GM10248 (cell line): ENCODE measurements around the gene CCR7.

Source experiments
- CTCF ChIA-PET: fragments of 300-600 bp; sonication (Branson Sonifier 250); formaldehyde crosslinking; extraction: SDS; loops from one replicate; lab custom pipeline; 2021; ENCODE audit warnings: antibody characterized with exemption; lab: Yijun Ruan, JAX
- POLR2A ChIA-PET: fragments of 350-650 bp; sonication (Branson Sonifier 250); formaldehyde crosslinking; extraction: SDS; loops from one replicate; lab custom pipeline; 2020; ENCODE audit warnings: antibody characterized with exemption; lab: Yijun Ruan, JAX
- DNase-seq: peaks from one replicate; pipeline ENCODE4 v3.0.0; 2012; ENCODE audit errors: extremely low spot score
- CTCF ChIP-seq: IDR thresholded peaks from 2 replicates; pipeline ENCODE4 v1.5.1; 2012; ENCODE audit warnings: mild to moderate bottlenecking, low read depth; ENCODE audit errors: extremely low read depth, missing control alignments, control extremely low read depth

CCR7 gene

GRCh38 chr17:40551879-40552768 is 13.1 kb downstream of the CCR7 start:
- CTCF ChIA-PET, result interaction anchor here (1.1 to 24.3 kb wide), 3 partner anchors 8 to 14 kb away, joined by 4 to 356 read pairs (median 17); no protein-coding TSS in a partner anchor
- POLR2A ChIA-PET, result interaction anchor here (1.1 to 4.1 kb wide), 3 partner anchors 8 to 63 kb away, joined by 4 to 21 read pairs (median 6); no protein-coding TSS in a partner anchor
- no peak for TF ChIP-seq CTCF
- no peak for DNase-seq

GRCh38 chr17:40551091-40551878 is 14.0 kb downstream of the CCR7 start:
- POLR2A ChIA-PET, result interaction anchor here (1.1 to 4.1 kb wide), 2 partner anchors 9 to 64 kb away, joined by 6 to 21 read pairs; no protein-coding TSS in a partner anchor
- CTCF ChIA-PET, result interaction anchor here (1.1 to 24.3 kb wide), 4 partner anchors 9 to 64 kb away, joined by 4 to 356 read pairs (median 10); no protein-coding TSS in a partner anchor
- TF ChIP-seq CTCF, result no peak
- DNase-seq, result no peak

GRCh38 chr17:40550608-40551007 is 14.7 kb downstream of the CCR7 start:
- ChIA-PET CTCF (interaction anchor here (1.1 to 24.3 kb wide), 4 partner anchors 10 to 65 kb away, joined by 4 to 356 read pairs (median 10); no protein-coding TSS in a partner anchor), POLR2A (interaction anchor here (0.6 to 4.1 kb wide), 3 partner anchors 10 to 109 kb away, joined by 3 to 21 read pairs (median 7); no protein-coding TSS in a partner anchor)
- no peak for DNase-seq
- TF ChIP-seq CTCF, result no peak

GRCh38 chr17:40548982-40549685 is 16.1 kb downstream of the CCR7 start:
- POLR2A ChIA-PET, result interaction anchor here (0.6 to 2.1 kb wide), 4 partner anchors 9 to 15 kb away, joined by 4 to 7 read pairs (median 6); no protein-coding TSS in a partner anchor
- CTCF ChIA-PET, result interaction anchor here (1.0 to 24.3 kb wide), 7 partner anchors 8 to 194 kb away, joined by 3 to 356 read pairs (median 11); no protein-coding TSS in a partner anchor
- no peak for TF ChIP-seq CTCF
- DNase-seq, result no peak

- DNase-seq, result no peak
- no peak for TF ChIP-seq CTCF
- POLR2A ChIA-PET, result interaction anchor here (1.1 to 2.1 kb wide), 6 partner anchors 8 to 14 kb away, joined by 3 to 7 read pairs (median 4); no protein-coding TSS in a partner anchor
- CTCF ChIA-PET, result interaction anchor here (0.7 to 24.3 kb wide), 10 partner anchors 9 to 194 kb away, joined by 3 to 356 read pairs (median 6); no protein-coding TSS in a partner anchor
Measured at GRCh38 chr17:40548491-40548981, 16.7 kb downstream of the CCR7 start.
